Activated CD8-positive, alpha-beta memory T cell treated with anti-CD3 and anti-CD28 coated beads for 1 hour (primary cell): ENCODE measurements around the gene SPANXN5.
"Not testable (repeated sequence)": the region's sequence is repeated elsewhere in the genome, so short reads cannot be mapped to it uniquely, and the experiment has no call there.

Experiments used
- DNase-seq, 2 donors: peaks; one replicate each; pipeline ENCODE4 v3.0.0-alpha.2; 2020; ENCODE audit warnings: low read depth in 1 of 2; ENCODE audit errors: extremely low read depth in 1 of 2

Gene SPANXN5

GRCh38 chrX:52797327-52797726, at the start of gene SPANXN5:
SPANXN5 (minus strand) TSS chrX:52797427; CDS start chrX:52797348, 79 bp downstream.
- not testable (repeated sequence) for DNase-seq

- not testable (repeated sequence) for DNase-seq
Observed at GRCh38 chrX:52843619-52844018, 46.4 kb upstream of the SPANXN5 start.

- DNase-seq = no peak
Observed at GRCh38 chrX:52839137-52839536, 41.9 kb upstream of the SPANXN5 start.

GRCh38 chrX:52830551-52830950, 33.3 kb upstream of the SPANXN5 start:
- no peak for DNase-seq

- no peak for DNase-seq
Observed at GRCh38 chrX:52824608-52825007, 27.4 kb upstream of the SPANXN5 start.

- DNase-seq = no peak
Observed at GRCh38 chrX:52821079-52821760, 24.0 kb upstream of the SPANXN5 start.

GRCh38 chrX:52819788-52820187, 22.6 kb upstream of the SPANXN5 start:
- no peak for DNase-seq

GRCh38 chrX:52811065-52811625, 13.9 kb upstream of the SPANXN5 start, which contains the start of gene XAGE5:
XAGE5 (plus strand) TSS chrX:52811287; CDS start chrX:52812567, 1,280 bp downstream.
- no peak for DNase-seq

GRCh38 chrX:52804876-52805275, 7.6 kb upstream of the SPANXN5 start:
- DNase-seq = not testable (repeated sequence)

GRCh38 chrX:52773504-52773903, 23.7 kb downstream of the SPANXN5 start:
- DNase-seq = not testable (repeated sequence)

- DNase-seq = not testable (repeated sequence)
Observed at GRCh38 chrX:52765983-52766382, 31.2 kb downstream of the SPANXN5 start.

- DNase-seq = not testable (repeated sequence)
Observed at GRCh38 chrX:52750952-52751351, 46.3 kb downstream of the SPANXN5 start, which contains the start of gene SSX2B. SSX2B (plus strand) TSS chrX:52751252; CDS start chrX:52752681, 1,429 bp downstream.
